ENCODE data around the gene ZNF335. TPM values are rescaled to one million over a fixed set of nuclear protein-coding genes. Genes with fewer than 3 reads are reported as not detected.
"Not testable (repeated sequence)": the region's sequence is repeated elsewhere in the genome, so short reads cannot be mapped to it uniquely, and the experiment has no call there.

ZNF335 gene
- total and polyA plus RNA-seq, 8 donors, result 15.3 to 23.3 (median 16.7) TPM

DNA sequence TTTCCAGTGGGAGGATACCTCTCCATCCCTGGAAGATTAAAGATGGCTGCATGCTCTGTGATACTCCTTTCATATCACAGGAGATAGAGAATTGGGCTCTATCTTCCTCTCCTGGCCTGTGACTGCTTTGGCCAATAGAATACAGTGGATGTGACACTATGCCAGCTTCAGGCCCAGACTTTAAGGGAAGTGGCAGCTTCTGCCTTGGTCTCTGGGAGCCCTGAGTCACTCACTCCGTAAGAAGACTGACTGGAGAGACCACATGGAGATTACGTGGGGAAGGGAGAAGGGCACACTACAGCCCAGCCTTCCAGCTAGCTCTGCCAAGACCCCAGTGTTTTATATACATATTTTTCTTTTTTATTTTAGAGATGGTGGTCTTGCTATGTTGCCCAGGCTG, 26.3 kb upstream of the ZNF335 start:
- H3K4me1 ChIP-seq, result peaks cover 0 to 64% of the 10 kb centered on the region in 2 donors
- ATAC-seq (peak; percentile 70), DNase-seq (peak in 1 of 4 donors; percentile 58)
- H3K36me3 ChIP-seq, result no peaks in the 10 kb centered on the region
- H3K4me3 ChIP-seq, result no peak overlapping the region
- peak overlapping the region in 1 of 2 donors; percentile 80 for H3K27ac ChIP-seq
- intact Hi-C loops (cut with DNase I), result no loop called here
- no peaks in the 10 kb centered on the region for H3K9me3 ChIP-seq
- peaks cover 0 to 79% of the 10 kb centered on the region in 2 donors for H3K27me3 ChIP-seq
- TF ChIP-seq, protein P1, sequence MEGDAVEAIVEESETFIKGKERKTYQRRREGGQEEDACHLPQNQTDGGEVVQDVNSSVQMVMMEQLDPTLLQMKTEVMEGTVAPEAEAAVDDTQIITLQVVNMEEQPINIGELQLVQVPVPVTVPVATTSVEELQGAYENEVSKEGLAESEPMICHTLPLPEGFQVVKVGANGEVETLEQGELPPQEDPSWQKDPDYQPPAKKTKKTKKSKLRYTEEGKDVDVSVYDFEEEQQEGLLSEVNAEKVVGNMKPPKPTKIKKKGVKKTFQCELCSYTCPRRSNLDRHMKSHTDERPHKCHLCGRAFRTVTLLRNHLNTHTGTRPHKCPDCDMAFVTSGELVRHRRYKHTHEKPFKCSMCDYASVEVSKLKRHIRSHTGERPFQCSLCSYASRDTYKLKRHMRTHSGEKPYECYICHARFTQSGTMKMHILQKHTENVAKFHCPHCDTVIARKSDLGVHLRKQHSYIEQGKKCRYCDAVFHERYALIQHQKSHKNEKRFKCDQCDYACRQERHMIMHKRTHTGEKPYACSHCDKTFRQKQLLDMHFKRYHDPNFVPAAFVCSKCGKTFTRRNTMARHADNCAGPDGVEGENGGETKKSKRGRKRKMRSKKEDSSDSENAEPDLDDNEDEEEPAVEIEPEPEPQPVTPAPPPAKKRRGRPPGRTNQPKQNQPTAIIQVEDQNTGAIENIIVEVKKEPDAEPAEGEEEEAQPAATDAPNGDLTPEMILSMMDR (IDR thresholded peaks at IDR 0.05), result no peak

DNA sequence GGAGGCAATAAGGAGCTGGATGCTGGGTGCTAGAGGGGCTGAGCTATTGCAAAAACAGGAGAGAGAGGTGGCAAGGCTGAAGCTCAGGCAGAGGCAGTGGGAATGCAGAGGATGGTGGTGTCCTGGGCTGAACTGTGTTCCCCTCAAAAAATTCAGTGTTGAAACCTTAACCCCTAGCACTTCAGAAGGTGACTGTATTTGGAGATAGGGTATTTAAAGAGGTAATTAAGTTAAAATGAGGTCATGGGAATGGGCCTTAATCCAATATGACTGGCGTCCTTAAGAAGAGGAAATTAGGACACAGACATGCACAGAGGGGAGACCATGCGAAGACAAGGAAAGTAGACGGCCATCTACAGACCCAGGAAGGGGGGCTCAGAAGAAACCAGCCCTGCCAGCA, 25.2 kb upstream of the ZNF335 start:
- DNase-seq (no peak), ATAC-seq (no peak)
- Histone ChIP-seq H3K4me3 (no peak overlapping the region), H3K27me3 (peaks cover 0 to 78% of the 10 kb centered on the region in 2 donors), H3K4me1 (peaks cover 0 to 55% of the 10 kb centered on the region in 2 donors), H3K36me3 (no peaks in the 10 kb centered on the region), H3K27ac (no peak overlapping the region), H3K9me3 (no peaks in the 10 kb centered on the region)
- intact Hi-C loops (cut with DNase I), result no loop called here
- TF ChIP-seq, protein P1 (IDR thresholded peaks at IDR 0.05), result no peak

DNA sequence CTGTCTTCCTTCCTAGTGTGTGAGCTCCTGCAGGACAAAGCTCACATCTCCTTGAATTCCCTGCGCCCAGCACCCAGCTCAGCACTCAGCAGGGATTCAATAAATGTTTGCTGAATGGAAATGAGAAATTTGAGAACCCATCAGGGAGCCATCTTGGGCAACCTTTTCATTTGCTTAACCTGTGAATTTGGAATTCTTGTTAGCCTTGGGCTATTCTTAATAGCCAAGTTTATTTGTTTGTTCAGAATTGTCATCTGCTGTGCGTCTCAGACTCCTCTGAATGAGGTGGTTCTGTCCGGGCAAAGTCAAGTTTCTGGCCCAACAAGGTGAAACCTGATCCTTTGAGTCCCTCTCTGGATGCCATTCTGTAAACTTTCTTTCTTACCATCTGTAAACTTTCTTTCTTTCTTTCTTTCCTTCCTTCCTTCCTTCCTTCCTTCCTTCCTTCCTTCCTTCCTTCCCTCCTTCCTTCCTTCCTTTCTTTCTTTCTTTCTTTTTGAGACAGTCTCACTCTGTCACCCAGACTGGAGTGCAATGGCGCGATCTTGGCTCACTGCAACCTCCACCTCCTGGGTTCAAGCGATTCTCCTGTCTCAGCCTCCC, 23.6 kb upstream of the ZNF335 start:
- DNase-seq; ATAC-seq; H3K27ac ChIP-seq; H3K9me3 ChIP-seq; intact Hi-C loops (cut with DNase I); H3K36me3 ChIP-seq; H3K4me3 ChIP-seq: not testable (repeated sequence)
- Histone ChIP-seq H3K27me3 (peaks cover 0 to 76% of the 10 kb centered on the region in 2 donors), H3K4me1 (peaks cover 0 to 41% of the 10 kb centered on the region in 2 donors)

DNA sequence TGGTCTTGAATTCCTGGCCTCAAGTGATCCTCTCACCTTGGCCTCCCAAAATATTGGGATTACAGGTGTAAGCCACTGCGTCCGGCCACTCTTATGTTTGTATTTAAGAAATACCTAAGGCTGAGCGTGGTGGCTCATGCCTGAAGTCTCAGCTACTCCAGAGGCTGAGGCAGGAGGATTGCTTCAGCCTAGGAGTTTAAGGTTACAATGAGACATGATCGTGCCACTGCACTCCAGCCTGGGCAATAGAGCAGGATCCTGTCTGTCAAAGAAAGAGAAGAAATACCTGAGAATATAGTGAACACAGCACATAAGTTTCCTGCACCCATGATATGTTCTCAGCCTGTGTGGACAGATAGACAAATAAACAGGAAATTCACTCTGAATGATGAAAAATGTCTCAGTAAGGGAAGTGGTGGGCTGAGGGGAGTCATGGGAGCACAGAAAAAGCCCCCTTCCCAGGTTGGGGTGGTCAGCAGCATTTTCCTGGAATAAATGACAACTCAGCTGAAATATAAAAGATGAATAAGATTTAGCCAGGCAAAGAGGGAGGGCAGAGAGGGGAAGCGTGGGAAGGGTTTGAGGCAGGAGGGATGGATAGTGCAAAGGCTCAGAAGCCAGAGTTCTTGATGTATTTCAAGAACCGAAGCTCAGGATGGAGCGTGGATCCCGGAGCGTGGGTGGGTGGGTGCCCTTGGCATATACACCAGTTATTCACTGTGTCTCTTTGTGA, 22.9 kb upstream of the ZNF335 start:
- Histone ChIP-seq H3K27ac (no peak overlapping the region), H3K9me3 (no peaks in the 10 kb centered on the region), H3K36me3 (no peaks in the 10 kb centered on the region), H3K4me3 (no peak overlapping the region), H3K27me3 (peaks cover 0 to 76% of the 10 kb centered on the region in 2 donors), H3K4me1 (peaks cover 0 to 34% of the 10 kb centered on the region in 2 donors)
- TF ChIP-seq, protein P1 (IDR thresholded peaks at IDR 0.05), result no peak
- ATAC-seq (no peak), DNase-seq (no peak)
- intact Hi-C loops (cut with DNase I), result no loop called here

DNA sequence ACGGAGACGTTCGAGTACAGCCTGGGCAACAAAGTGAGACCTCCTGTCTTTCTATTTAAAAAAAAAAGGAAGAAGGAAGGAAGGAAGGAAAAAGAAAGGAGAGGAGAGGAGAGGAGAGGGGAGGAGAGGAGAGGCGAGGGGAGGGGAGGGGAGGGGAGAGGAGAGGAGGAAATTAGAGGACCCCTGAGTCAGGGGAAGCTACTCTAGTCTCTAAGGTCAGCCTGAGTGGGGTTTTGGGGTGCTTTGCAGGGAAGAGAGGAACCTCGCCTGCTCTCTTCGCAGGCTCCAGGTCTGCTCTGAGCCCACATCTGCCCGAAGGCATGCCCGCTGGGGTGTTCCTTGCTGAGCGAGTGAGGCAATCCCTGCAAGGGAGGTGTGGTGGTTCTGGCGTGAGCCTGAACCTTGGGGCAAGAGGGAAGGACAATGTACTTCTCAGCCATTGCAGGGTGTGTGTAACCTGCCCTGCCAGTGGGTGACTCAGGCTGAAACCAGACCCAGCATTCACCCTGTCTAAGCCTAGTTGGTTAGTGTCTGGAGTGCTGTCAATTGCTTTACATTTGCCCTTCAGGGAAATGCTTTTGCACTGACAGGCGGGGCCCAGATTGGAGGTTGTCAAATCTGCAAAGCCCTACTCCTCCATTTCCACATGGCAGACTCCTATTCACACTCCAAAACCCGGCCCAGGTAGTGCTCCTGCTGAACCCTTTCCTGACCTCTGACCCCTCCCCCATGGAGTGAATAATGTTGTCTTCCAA, 21.4 kb upstream of the ZNF335 start:
- Histone ChIP-seq H3K36me3 (no peaks in the 10 kb centered on the region), H3K27me3 (peaks cover 7 to 76% of the 10 kb centered on the region in 2 donors), H3K4me1 (peaks cover 0 to 19% of the 10 kb centered on the region in 2 donors), H3K9me3 (no peaks in the 10 kb centered on the region), H3K4me3 (no peak overlapping the region), H3K27ac (no peak overlapping the region)
- ATAC-seq (peak; percentile 97), DNase-seq (no peak)
- intact Hi-C loops (cut with DNase I), result no loop called here
- TF ChIP-seq, protein P1 (IDR thresholded peaks at IDR 0.05), result no peak
